WTC11 (cell line): ENCODE data around the gene TBC1D1. TPM values are rescaled to one million over a fixed set of nuclear protein-coding genes. Genes with fewer than 3 reads are reported as not detected.

ENCODE experiments used
- ATAC-seq: fragments of 200-7000 bp; cut with Tn5 transposase; 2 replicates; pipeline ENCODE4 v1.10.0; 2021; ENCODE audit warnings: mild to moderate bottlenecking, moderate library complexity
- CTCF ChIA-PET: fragments of 300-600 bp; sonication (Branson Sonifier 250); formaldehyde crosslinking; loops from one replicate; lab custom pipeline; 2021; ENCODE audit warnings: antibody characterized with exemption; lab: Charles Lee
- POLR2A ChIA-PET: fragments of 350-600 bp; sonication (Branson Sonifier 250); formaldehyde crosslinking; loops from one replicate; lab custom pipeline; 2021; ENCODE audit warnings: antibody characterized with exemption; lab: Charles Lee
- DNase-seq: peaks from one replicate; pipeline ENCODE4 v3.0.0; 2021; ENCODE audit warnings: low spot score
- H3K27ac Mint-ChIP-seq: 2 replicates; pipeline ENCODE4 v1.8.0; 2021; ENCODE audit warnings: mixed read lengths
- H3K27me3 Mint-ChIP-seq: 2 replicates; pipeline ENCODE4 v1.8.0; 2021; ENCODE audit warnings: low read depth, mild to moderate bottlenecking, moderate library complexity, mixed read lengths
- H3K36me3 Mint-ChIP-seq: 2 replicates; pipeline ENCODE4 v1.8.0; 2021; ENCODE audit warnings: mixed read lengths
- H3K4me1 Mint-ChIP-seq: 2 replicates; pipeline ENCODE4 v1.8.0; 2022; ENCODE audit warnings: mixed read lengths
- H3K4me3 Mint-ChIP-seq: 2 replicates; pipeline ENCODE4 v1.8.0; 2021; ENCODE audit warnings: mild to moderate bottlenecking, moderate library complexity, mixed read lengths
- H3K9me3 Mint-ChIP-seq: 2 replicates; pipeline ENCODE4 v1.8.0; 2021; ENCODE audit warnings: mixed read lengths
- CBFB ChIP-seq: sonication (generic); formaldehyde crosslinking; IDR thresholded peaks from 2 replicates; pipeline ENCODE4 v1.8.1; 2022; ENCODE audit warnings: mild to moderate bottlenecking, low read depth, missing genetic modification reagents
- EMX1 ChIP-seq: fragments of 250-450 bp; sonication (Bioruptor Pico); IDR thresholded peaks from 2 replicates; pipeline ENCODE4 v1.8.0; 2021; ENCODE audit warnings: mild to moderate bottlenecking
- FOXK1 ChIP-seq: sonication (generic); formaldehyde crosslinking; IDR thresholded peaks from 2 replicates; pipeline ENCODE4 v1.8.0; 2022; ENCODE audit warnings: mild to moderate bottlenecking, moderate library complexity, missing genetic modification reagents
- IRF2 ChIP-seq: sonication (generic); formaldehyde crosslinking; IDR thresholded peaks from 2 replicates; pipeline ENCODE4 v1.8.0; 2022; ENCODE audit warnings: low read depth, missing genetic modification reagents, borderline replicate concordance
- NFATC4 ChIP-seq: fragments of 250-450 bp; sonication (Bioruptor Pico); IDR thresholded peaks from 2 replicates; pipeline ENCODE4 v1.9.0; 2021; ENCODE audit warnings: mild to moderate bottlenecking
- TEAD4 ChIP-seq: sonication (generic); formaldehyde crosslinking; IDR thresholded peaks from 2 replicates; pipeline ENCODE4 v1.8.0; 2022; ENCODE audit warnings: mild to moderate bottlenecking, missing genetic modification reagents
- ZBTB21 ChIP-seq: sonication (generic); formaldehyde crosslinking; IDR thresholded peaks from 2 replicates; pipeline ENCODE4 v1.8.1; 2023; ENCODE audit warnings: mild to moderate bottlenecking, missing genetic modification reagents, borderline replicate concordance
- ZNF396 ChIP-seq: fragments of 250-450 bp; sonication (Bioruptor Pico); IDR thresholded peaks from 2 replicates; pipeline ENCODE4 v1.8.0; 2021; ENCODE audit warnings: mild to moderate bottlenecking, moderate library complexity, borderline replicate concordance
- ZNF423 ChIP-seq: fragments of 250-450 bp; sonication (Bioruptor Pico); IDR thresholded peaks from 2 replicates; pipeline ENCODE4 v2.1.2; 2022; ENCODE audit warnings: mild to moderate bottlenecking, moderate library complexity
- ZNF671 ChIP-seq: fragments of 250-450 bp; sonication (Bioruptor Pico); IDR thresholded peaks from 2 replicates; pipeline ENCODE4 v1.8.0; 2021; ENCODE audit warnings: mild to moderate bottlenecking
- total RNA-seq: library from RNA; stranded (reverse); gene quantifications from 3 replicates; pipeline ENCODE4 v1.2.3, GENCODE V29; 2021
- TF ChIP-seq, protein P1 (sequence below): sonication (generic); formaldehyde crosslinking; IDR thresholded peaks from 2 replicates; pipeline ENCODE4 v1.8.1; 2023; ENCODE audit warnings: mild to moderate bottlenecking, missing genetic modification reagents, borderline replicate concordance
- TF ChIP-seq, protein P2 (sequence below): sonication (generic); formaldehyde crosslinking; IDR thresholded peaks from 2 replicates; pipeline ENCODE4 v1.8.0; 2022; ENCODE audit warnings: missing genetic modification reagents
- TF ChIP-seq, protein P3 (sequence below): sonication (generic); formaldehyde crosslinking; IDR thresholded peaks from 2 replicates; pipeline ENCODE4 v1.8.1; 2023; ENCODE audit warnings: mild to moderate bottlenecking, missing genetic modification reagents
- TF ChIP-seq, protein P4 (sequence below): sonication (generic); formaldehyde crosslinking; IDR thresholded peaks from 2 replicates; pipeline ENCODE4 v1.8.1; 2022; ENCODE audit warnings: missing genetic modification reagents, borderline replicate concordance
- TF ChIP-seq, protein P5 (sequence below): fragments of 250-450 bp; sonication (Bioruptor Pico); IDR thresholded peaks from 2 replicates; pipeline ENCODE4 v1.9.0; 2021; ENCODE audit warnings: moderate library complexity, mild to moderate bottlenecking, inconsistent platforms, borderline replicate concordance

Gene TBC1D1
- total RNA-seq, 1 experiment from 2014 or later = 134 TPM

DNA sequence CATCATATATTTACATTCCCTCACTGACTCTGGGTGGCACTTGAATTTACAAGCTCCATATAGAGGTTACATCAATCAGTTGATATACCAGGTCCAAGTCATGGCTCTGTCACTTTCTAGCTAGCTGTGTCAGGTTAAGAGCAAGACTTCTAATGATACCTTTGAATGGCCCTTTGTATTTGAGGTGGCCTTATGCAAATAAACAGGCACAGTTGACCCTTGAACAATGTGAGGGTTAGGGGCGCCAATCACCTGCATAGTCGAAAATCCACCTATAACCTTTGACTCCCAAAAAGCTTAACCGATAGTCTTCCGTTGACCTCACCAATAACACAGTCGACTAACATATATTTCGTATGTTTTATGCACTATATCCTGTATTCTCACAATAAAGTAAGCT, 68.0 kb downstream of the TBC1D1 start:
- H3K36me3 Mint-ChIP-seq = no peaks in the 10 kb centered on the region
- H3K27ac Mint-ChIP-seq = no peak overlapping the region
- H3K27me3 Mint-ChIP-seq = no peaks in the 10 kb centered on the region
- ChIA-PET CTCF (interaction anchor here (2.0 kb wide), 1 partner anchor 12 kb away, joined by 5 read pairs; no protein-coding TSS in a partner anchor), POLR2A (no interaction called here)
- no peaks in the 10 kb centered on the region; the same call in 1 of the 2 replicates for H3K4me1 Mint-ChIP-seq
- no peaks in the 10 kb centered on the region for H3K9me3 Mint-ChIP-seq
- TF ChIP-seq, protein P1, sequence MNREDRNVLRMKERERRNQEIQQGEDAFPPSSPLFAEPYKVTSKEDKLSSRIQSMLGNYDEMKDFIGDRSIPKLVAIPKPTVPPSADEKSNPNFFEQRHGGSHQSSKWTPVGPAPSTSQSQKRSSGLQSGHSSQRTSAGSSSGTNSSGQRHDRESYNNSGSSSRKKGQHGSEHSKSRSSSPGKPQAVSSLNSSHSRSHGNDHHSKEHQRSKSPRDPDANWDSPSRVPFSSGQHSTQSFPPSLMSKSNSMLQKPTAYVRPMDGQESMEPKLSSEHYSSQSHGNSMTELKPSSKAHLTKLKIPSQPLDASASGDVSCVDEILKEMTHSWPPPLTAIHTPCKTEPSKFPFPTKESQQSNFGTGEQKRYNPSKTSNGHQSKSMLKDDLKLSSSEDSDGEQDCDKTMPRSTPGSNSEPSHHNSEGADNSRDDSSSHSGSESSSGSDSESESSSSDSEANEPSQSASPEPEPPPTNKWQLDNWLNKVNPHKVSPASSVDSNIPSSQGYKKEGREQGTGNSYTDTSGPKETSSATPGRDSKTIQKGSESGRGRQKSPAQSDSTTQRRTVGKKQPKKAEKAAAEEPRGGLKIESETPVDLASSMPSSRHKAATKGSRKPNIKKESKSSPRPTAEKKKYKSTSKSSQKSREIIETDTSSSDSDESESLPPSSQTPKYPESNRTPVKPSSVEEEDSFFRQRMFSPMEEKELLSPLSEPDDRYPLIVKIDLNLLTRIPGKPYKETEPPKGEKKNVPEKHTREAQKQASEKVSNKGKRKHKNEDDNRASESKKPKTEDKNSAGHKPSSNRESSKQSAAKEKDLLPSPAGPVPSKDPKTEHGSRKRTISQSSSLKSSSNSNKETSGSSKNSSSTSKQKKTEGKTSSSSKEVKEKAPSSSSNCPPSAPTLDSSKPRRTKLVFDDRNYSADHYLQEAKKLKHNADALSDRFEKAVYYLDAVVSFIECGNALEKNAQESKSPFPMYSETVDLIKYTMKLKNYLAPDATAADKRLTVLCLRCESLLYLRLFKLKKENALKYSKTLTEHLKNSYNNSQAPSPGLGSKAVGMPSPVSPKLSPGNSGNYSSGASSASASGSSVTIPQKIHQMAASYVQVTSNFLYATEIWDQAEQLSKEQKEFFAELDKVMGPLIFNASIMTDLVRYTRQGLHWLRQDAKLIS (CRISPR knock-in tag) = no peak
- TF ChIP-seq, protein P2, sequence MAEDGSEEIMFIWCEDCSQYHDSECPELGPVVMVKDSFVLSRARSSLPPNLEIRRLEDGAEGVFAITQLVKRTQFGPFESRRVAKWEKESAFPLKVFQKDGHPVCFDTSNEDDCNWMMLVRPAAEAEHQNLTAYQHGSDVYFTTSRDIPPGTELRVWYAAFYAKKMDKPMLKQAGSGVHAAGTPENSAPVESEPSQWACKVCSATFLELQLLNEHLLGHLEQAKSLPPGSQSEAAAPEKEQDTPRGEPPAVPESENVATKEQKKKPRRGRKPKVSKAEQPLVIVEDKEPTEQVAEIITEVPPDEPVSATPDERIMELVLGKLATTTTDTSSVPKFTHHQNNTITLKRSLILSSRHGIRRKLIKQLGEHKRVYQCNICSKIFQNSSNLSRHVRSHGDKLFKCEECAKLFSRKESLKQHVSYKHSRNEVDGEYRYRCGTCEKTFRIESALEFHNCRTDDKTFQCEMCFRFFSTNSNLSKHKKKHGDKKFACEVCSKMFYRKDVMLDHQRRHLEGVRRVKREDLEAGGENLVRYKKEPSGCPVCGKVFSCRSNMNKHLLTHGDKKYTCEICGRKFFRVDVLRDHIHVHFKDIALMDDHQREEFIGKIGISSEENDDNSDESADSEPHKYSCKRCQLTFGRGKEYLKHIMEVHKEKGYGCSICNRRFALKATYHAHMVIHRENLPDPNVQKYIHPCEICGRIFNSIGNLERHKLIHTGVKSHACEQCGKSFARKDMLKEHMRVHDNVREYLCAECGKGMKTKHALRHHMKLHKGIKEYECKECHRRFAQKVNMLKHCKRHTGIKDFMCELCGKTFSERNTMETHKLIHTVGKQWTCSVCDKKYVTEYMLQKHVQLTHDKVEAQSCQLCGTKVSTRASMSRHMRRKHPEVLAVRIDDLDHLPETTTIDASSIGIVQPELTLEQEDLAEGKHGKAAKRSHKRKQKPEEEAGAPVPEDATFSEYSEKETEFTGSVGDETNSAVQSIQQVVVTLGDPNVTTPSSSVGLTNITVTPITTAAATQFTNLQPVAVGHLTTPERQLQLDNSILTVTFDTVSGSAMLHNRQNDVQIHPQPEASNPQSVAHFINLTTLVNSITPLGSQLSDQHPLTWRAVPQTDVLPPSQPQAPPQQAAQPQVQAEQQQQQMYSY (CRISPR knock-in tag) = no peak
- TF ChIP-seq ZNF423 (CRISPR knock-in tag) = no peak
- TF ChIP-seq, protein P3, sequence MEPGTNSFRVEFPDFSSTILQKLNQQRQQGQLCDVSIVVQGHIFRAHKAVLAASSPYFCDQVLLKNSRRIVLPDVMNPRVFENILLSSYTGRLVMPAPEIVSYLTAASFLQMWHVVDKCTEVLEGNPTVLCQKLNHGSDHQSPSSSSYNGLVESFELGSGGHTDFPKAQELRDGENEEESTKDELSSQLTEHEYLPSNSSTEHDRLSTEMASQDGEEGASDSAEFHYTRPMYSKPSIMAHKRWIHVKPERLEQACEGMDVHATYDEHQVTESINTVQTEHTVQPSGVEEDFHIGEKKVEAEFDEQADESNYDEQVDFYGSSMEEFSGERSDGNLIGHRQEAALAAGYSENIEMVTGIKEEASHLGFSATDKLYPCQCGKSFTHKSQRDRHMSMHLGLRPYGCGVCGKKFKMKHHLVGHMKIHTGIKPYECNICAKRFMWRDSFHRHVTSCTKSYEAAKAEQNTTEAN (CRISPR knock-in tag) = no peak
- no peak for TF ChIP-seq EMX1 (CRISPR knock-in tag)
- TF ChIP-seq, protein P4, sequence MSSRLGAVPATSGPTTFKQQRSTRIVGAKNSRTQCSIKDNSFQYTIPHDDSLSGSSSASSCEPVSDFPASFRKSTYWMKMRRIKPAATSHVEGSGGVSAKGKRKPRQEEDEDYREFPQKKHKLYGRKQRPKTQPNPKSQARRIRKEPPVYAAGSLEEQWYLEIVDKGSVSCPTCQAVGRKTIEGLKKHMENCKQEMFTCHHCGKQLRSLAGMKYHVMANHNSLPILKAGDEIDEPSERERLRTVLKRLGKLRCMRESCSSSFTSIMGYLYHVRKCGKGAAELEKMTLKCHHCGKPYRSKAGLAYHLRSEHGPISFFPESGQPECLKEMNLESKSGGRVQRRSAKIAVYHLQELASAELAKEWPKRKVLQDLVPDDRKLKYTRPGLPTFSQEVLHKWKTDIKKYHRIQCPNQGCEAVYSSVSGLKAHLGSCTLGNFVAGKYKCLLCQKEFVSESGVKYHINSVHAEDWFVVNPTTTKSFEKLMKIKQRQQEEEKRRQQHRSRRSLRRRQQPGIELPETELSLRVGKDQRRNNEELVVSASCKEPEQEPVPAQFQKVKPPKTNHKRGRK (CRISPR knock-in tag) = no peak
- H3K4me3 Mint-ChIP-seq = no peak overlapping the region
- no peak for DNase-seq
- no peak for ATAC-seq

DNA sequence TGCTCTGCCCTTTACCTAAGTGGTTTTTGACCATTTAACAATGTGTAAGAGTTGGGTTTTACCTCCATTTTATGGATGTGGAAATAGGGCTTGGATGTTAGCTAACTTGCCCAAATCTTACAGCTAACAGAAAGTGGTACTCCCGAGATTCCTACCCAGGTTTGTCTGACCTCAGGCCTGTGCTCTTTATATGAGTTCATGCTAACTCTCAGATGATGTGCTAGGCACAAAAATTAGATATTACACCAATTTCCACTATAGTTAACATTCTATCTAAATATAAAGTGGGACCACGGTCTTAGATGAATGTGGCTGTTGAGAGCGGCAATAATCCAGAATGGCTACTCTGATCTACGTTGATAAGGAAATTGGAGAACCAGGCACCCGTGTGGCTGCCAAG, 69.2 kb downstream of the TBC1D1 start, which contains the start of gene PTTG2:
TSS of gene PTTG2 (plus strand) at position 301 of the 400 bp plus-strand sequence. CDS start at position 338, 37 bp downstream.
- POLR2A ChIA-PET = no interaction called here
- Mint-ChIP-seq H3K36me3 (no peaks in the 10 kb centered on the region), H3K27ac (no peak within 1 kb of the TSS; the same call in 1 of the 2 replicates), H3K27me3 (no peaks in the 10 kb centered on the region), H3K9me3 (no peaks in the 10 kb centered on the region), H3K4me1 (no peaks in the 10 kb centered on the region; the same call in 1 of the 2 replicates), H3K4me3 (no peak within 1 kb of the TSS)
- DNase-seq (no peak), ATAC-seq (no peak)
- CTCF ChIA-PET = interaction anchor here (2.0 kb wide), 1 partner anchor 10 kb away, joined by 5 read pairs; no protein-coding TSS in a partner anchor
- no peak for TF ChIP-seq CBFB (CRISPR knock-in tag)
- TF ChIP-seq NFATC4 = no peak
- TF ChIP-seq ZBTB21 (CRISPR knock-in tag) = no peak
- TF ChIP-seq, protein P5, sequence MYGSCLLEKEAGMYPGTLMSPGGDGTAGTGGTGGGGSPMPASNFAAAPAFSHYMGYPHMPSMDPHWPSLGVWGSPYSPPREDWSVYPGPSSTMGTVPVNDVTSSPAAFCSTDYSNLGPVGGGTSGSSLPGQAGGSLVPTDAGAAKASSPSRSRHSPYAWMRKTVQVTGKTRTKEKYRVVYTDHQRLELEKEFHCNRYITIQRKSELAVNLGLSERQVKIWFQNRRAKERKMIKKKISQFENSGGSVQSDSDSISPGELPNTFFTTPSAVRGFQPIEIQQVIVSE (CRISPR knock-in tag) = no peak
- TF ChIP-seq, protein P1 (CRISPR knock-in tag) = no peak
- TF ChIP-seq FOXK1 = no peak
- TF ChIP-seq ZNF671 = no peak
- TF ChIP-seq IRF2 (CRISPR knock-in tag) = no peak
- TF ChIP-seq, protein P2 (CRISPR knock-in tag) = no peak
- no peak for TF ChIP-seq TEAD4 (CRISPR knock-in tag)
- TF ChIP-seq ZNF396 (CRISPR knock-in tag) = no peak
